AG04449 (cell line): ENCODE data around the gene TRMT1.

ENCODE experiments used
- CTCF ChIA-PET: fragments of 350-600 bp; formaldehyde crosslinking; extraction: SDS; loops from one replicate; lab custom pipeline; 2021; ENCODE audit warnings: antibody characterized with exemption; lab: Yijun Ruan, JAX
- POLR2A ChIA-PET: fragments of 400-600, 350-600 bp; formaldehyde crosslinking; extraction: SDS; loops from one replicate; lab custom pipeline; 2020; ENCODE audit warnings: antibody characterized with exemption, inconsistent platforms; lab: Yijun Ruan, JAX
- DNase-seq: peaks from one replicate; pipeline ENCODE4 v3.0.0-alpha.2; 2010; ENCODE audit warnings: low read depth, low spot score
- H3K4me3 ChIP-seq: 2 replicates; pipeline ENCODE4 v1.5.1; 2011; ENCODE audit warnings: low read depth, mild to moderate bottlenecking, control low read depth, low read length
- CTCF ChIP-seq: IDR thresholded peaks from one replicate; pipeline ENCODE4 v1.5.1; 2011; ENCODE audit warnings: mild to moderate bottlenecking, moderate library complexity, low read length, control low read depth, inconsistent platforms; ENCODE audit not compliant: insufficient read depth; ENCODE audit errors: missing control alignments

TRMT1 gene

DNA sequence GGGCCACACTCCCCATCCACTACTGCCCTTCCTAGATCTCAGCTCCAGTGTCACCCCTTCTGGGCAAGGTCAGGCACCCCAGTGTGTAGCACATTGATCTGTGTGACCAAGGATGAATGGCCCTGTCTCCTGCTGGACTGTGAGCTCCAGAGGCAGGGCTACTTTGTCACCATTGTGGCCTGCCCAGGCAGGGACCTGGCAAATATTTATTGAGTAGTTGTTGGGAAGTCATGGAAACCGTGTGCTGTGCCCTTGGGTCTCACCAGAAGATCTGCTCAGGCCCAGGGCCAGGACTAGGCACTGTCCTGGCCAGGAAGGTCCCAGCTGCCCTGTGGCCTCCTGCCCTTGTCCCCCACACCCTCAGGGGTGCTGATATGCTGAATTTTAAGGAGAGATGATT, 12.0 kb upstream of the TRMT1 start:
- H3K4me3 ChIP-seq = no peak overlapping the region
- no peak for DNase-seq
- ChIA-PET POLR2A (interaction anchor here (1.0 kb wide), 1 partner anchor 15 kb away, joined by 3 read pairs; no protein-coding TSS in a partner anchor), CTCF (interaction anchor here (1.2 to 2.0 kb wide), 3 partner anchors 9 to 163 kb away, joined by 6 to 9 read pairs (median 7); no protein-coding TSS in a partner anchor)
- no peak for TF ChIP-seq CTCF

DNA sequence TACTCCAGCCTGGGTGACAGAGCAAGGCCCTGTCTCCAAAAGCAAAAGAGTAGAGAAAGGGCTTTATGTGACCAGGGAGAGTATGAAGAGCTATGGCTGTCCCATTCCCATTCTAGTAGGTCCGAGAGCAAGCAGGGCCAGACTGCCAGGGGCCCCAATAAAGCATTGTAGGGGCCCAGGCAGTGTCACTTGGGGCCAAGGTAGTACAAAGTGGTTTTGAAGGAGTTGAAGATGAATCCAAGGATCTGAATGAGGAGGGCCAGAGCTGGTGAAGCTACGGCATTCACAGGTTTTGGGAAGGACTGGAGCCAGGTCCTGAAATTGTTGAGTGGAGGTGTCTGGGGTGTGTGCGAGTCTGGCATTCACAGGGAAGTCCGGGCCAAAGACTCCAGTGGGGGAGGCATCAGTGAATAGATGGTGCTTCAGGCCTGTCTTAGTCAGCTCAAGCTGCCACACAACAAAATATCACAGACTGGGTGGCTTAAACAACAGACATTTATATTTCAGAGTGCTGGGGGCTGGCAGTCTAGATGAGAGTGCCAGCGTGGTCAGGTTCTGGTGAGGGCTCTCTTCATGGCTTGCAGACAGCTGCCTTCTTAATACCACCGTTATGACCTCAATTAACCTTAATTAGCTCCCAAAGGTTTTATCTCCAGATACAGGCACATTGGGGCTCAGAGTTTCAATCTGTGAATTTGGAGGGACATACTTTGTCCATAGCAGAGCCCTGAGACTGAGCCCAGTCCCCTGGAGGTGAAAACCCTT, 11.5 kb upstream of the TRMT1 start:
- CTCF ChIA-PET = interaction anchor here (0.8 to 2.0 kb wide), 3 partner anchors 9 to 152 kb away, joined by 3 to 9 read pairs (median 6); no protein-coding TSS in a partner anchor
- TF ChIP-seq CTCF = no peak
- POLR2A ChIA-PET = interaction anchor here (0.6 to 0.9 kb wide), 2 partner anchors 27 to 143 kb away, joined by 3 to 5 read pairs; no protein-coding TSS in a partner anchor
- H3K4me3 ChIP-seq = no peak overlapping the region
- no peak for DNase-seq

DNA sequence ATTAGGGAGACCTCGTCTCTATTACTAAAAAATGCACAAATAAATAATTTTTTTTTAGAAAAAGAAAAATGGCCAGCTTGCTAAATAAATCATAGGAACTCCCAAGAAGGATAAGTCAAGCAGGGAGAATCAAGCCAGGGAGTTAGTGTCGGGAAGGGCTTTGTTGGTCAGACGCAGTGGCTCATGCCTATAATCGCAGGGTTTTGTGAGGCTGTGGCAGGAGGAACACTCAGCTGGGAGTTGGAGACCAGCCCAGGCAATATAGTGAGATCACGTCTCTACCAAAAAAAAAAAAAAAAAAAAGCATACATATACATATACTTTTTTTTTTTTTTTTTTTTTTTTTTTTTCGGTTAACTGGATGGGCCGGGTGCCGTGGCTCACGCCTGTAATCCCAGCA, 10.5 kb upstream of the TRMT1 start:
- TF ChIP-seq CTCF = no peak
- POLR2A ChIA-PET = interaction anchor here (0.9 kb wide), 1 partner anchor 28 kb away, joined by 5 read pairs; no protein-coding TSS in a partner anchor
- CTCF ChIA-PET = interaction anchor here (1.2 to 2.6 kb wide), 3 partner anchors 33 to 162 kb away, joined by 4 to 14 read pairs (median 9); no protein-coding TSS in a partner anchor
- DNase-seq = no peak
- H3K4me3 ChIP-seq = no peak overlapping the region

GRCh38 chr19:13122980-13123957, 6.7 kb upstream of the TRMT1 start:
- no peak overlapping the region for H3K4me3 ChIP-seq
- no peak for TF ChIP-seq CTCF
- ChIA-PET CTCF (interaction anchor here (1.0 to 1.1 kb wide), 3 partner anchors 9 to 158 kb away, joined by 3 to 4 read pairs (median 3); no protein-coding TSS in a partner anchor), POLR2A (interaction anchor here (0.9 to 1.4 kb wide), 3 partner anchors 9 to 31 kb away, joined by 3 to 4 read pairs (median 4); no protein-coding TSS in a partner anchor)
- no peak for DNase-seq

DNA sequence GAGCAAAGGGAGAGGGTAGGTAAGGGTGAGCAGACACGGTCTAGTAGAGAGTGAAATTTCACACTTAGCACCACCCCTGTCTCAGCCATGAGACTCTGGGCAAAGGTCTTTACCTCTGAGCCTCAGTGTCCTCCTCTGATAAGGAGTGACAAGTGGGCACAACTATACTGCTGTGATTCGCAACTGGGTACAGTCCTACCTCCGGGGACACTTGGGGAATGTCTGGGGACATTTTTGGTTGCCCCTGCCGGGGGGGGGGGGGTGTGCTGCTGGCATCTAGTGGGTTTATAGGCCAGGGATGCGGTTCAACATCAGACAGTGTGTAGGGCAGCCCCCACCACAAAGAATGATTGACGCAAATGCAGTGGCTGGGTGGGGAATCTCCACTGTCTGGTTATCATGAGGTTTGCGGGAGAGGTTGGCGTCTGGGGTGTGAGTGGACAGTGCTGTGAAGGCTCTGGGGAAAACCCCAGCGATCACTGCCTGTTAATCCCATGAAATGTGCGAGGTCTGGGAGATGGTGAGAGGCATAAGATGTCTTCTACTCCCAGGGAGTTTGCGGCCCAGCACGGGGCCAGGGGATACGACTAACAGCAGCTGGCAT, 5.8 kb upstream of the TRMT1 start:
- CTCF ChIA-PET = interaction anchor here (1.0 kb wide), 1 partner anchor 10 kb away, joined by 3 read pairs; no protein-coding TSS in a partner anchor
- DNase-seq = no peak
- POLR2A ChIA-PET = interaction anchor here (0.9 to 1.4 kb wide), 3 partner anchors 10 to 32 kb away, joined by 3 to 4 read pairs (median 4); no protein-coding TSS in a partner anchor
- H3K4me3 ChIP-seq = no peak overlapping the region
- no peak for TF ChIP-seq CTCF
